ENCODE results near the gene ZNF628. TPM values are rescaled to one million over a fixed set of nuclear protein-coding genes. Genes with fewer than 3 reads are reported as not detected.

ZNF628 gene
- total RNA-seq, 1 donor from 2014 or later: 1.7 TPM

DNA sequence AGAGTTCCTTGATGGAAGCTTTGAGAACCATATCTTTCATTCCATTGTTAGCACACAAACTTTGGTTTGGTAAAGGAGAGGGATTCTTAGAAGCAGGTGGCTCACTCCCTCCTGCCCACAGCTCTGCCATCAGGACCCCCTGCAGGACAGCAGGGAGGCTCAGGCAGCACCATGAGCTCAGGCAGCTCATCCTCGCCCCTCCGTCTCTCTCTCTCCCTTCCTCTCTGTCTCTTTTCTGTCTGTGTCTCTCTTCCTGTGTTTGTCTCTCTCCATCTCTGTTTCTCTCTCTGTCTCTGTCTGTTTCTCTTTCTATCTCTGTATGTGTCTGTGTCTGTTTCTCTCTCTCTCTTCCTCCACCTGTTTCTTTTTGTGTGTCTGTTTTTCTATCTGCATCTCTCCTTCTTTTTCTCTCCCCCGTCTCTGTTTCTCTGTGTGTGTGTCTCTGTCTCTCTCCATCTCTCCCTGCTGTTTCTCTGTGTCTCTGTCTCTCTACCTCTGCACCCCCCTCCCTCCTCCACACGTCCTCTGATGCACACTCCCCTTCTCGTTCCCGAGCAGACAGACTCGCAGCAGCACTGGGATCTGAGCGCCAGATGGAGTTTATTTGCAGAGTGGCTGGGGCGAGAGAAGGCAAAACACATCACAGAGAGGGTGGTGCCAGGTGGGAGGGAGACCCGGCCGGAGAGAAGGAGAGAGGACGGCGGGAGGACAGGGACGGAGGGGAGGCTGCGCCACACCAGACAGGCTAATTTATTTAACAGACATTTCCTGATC, 51.8 kb downstream of the ZNF628 start:
- DNase-seq (ENCODE audit: low spot score): no peak

DNA sequence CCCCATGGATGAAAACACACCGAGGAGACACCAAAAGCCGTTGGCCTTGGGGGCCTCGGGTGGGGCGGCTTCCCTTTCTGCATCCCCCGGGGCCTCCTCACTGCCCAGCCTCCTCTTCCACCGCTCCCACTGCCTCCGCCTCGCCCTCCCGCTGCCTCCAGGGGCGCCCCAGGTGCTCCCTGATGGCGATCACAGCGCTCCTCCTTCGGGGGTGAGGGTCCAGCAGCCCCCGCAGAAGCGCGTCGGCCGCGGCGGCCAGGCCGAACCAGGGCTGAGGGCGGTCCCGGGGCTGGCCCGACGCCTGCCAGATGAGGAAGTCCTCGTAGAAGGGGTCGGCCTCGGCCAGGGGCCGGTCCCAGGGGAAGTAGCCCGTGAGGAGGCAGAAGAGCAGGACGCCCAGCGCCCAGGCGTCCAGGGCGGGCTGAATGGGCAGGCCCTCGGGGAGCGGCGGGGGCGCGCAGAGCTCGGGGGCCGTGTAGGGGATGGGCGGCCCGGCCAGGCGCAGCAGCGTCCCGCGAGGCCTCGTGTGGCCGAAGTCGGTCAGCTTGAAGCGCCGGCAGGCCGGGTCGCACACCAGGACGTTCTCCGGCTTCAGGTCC, 53.3 kb downstream of the ZNF628 start:
- DNase-seq (ENCODE audit: low spot score): no peak

DNA sequence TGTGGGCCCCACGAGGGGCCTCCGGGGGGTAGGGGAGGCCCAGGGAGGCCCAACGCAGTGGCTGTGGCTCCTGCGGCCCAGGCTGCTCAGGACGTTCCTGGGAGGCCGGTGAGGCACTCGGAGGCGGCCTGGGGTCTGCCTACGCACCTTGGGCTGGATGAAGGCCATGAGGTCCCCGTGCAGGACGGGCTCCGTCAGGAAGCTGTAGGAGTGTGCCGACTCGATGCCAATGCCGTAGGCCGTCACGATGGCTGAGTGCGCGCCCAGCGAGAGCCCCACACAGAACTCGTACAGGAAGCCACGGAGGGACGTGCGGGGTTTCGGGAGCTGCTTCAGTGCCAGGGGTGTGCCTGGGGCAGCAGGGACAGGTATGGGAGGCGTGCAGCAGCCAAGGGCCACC, 54.6 kb downstream of the ZNF628 start:
- DNase-seq (ENCODE audit: low spot score): no peak

Other genes starting within 250 kb of the ZNF628 start
- 4.1 TPM for gene TMEM86B, start 247.9 kb upstream of the ZNF628 start, total RNA-seq (ENCODE audit: insufficient read depth, low replicate concordance)
- gene PPP6R1, start 217.6 kb upstream of the ZNF628 start, total RNA-seq (ENCODE audit: insufficient read depth, low replicate concordance): 10.4 TPM
- gene HSPBP1, start 196.5 kb upstream of the ZNF628 start, total RNA-seq (ENCODE audit: insufficient read depth, low replicate concordance): 7.0 TPM
- not detected for gene BRSK1, start 192.6 kb upstream of the ZNF628 start, total RNA-seq (ENCODE audit: insufficient read depth, low replicate concordance)
- 2.2 TPM for gene TMEM150B, start 151.3 kb upstream of the ZNF628 start, total RNA-seq (ENCODE audit: insufficient read depth, low replicate concordance)
- gene KMT5C, start 136.7 kb upstream of the ZNF628 start, total RNA-seq (ENCODE audit: insufficient read depth, low replicate concordance): 10.6 TPM
- not detected for gene COX6B2, start 121.9 kb upstream of the ZNF628 start, total RNA-seq (ENCODE audit: insufficient read depth, low replicate concordance)
- gene GARIN5B, start 113.4 kb upstream of the ZNF628 start, total RNA-seq (ENCODE audit: insufficient read depth, low replicate concordance): not detected
- gene IL11, start 106.2 kb upstream of the ZNF628 start, total RNA-seq (ENCODE audit: insufficient read depth, low replicate concordance): 12.0 TPM
- gene TMEM190, start 99.8 kb upstream of the ZNF628 start, total RNA-seq (ENCODE audit: insufficient read depth, low replicate concordance): not detected
- 8.9 TPM for gene TMEM238, start 92.3 kb upstream of the ZNF628 start, total RNA-seq (ENCODE audit: insufficient read depth, low replicate concordance)
- gene RPL28, start 90.7 kb upstream of the ZNF628 start, total RNA-seq (ENCODE audit: insufficient read depth, low replicate concordance): 227 TPM
- gene UBE2S, start 68.8 kb upstream of the ZNF628 start, total RNA-seq (ENCODE audit: insufficient read depth, low replicate concordance): 19.3 TPM
- gene SHISA7, start 33.3 kb upstream of the ZNF628 start, total RNA-seq (ENCODE audit: insufficient read depth, low replicate concordance): 1.2 TPM
- 15.9 TPM for gene ISOC2, start 15.0 kb upstream of the ZNF628 start, total RNA-seq (ENCODE audit: insufficient read depth, low replicate concordance)
- 3.9 TPM for gene C19orf85, start 11.9 kb upstream of the ZNF628 start, total RNA-seq (ENCODE audit: insufficient read depth, low replicate concordance)
- gene NAT14, start 8.6 kb downstream of the ZNF628 start, total RNA-seq (ENCODE audit: insufficient read depth, low replicate concordance): 18.8 TPM
- 67.9 TPM for gene SSC5D, start 11.8 kb downstream of the ZNF628 start, total RNA-seq (ENCODE audit: insufficient read depth, low replicate concordance)
- not detected for gene SBK2, start 60.5 kb downstream of the ZNF628 start, total RNA-seq (ENCODE audit: insufficient read depth, low replicate concordance)
- gene SBK3, start 68.9 kb downstream of the ZNF628 start, total RNA-seq (ENCODE audit: insufficient read depth, low replicate concordance): not detected
- gene ZNF579, start 104.2 kb downstream of the ZNF628 start, total RNA-seq (ENCODE audit: insufficient read depth, low replicate concordance): 1.4 TPM
- gene FIZ1, start 122.9 kb downstream of the ZNF628 start, total RNA-seq (ENCODE audit: insufficient read depth, low replicate concordance): 2.4 TPM
- gene ZNF524, start 123.7 kb downstream of the ZNF628 start, total RNA-seq (ENCODE audit: insufficient read depth, low replicate concordance): 7.2 TPM
- 0.72 TPM for gene ZNF865, start 129.0 kb downstream of the ZNF628 start, total RNA-seq (ENCODE audit: insufficient read depth, low replicate concordance)
- gene ZNF784, start 147.9 kb downstream of the ZNF628 start, total RNA-seq (ENCODE audit: insufficient read depth, low replicate concordance): 5.1 TPM
- 17.1 TPM for gene ZNF580, start 164.4 kb downstream of the ZNF628 start, total RNA-seq (ENCODE audit: insufficient read depth, low replicate concordance)
- 20.0 TPM for gene ZNF581, start 167.0 kb downstream of the ZNF628 start, total RNA-seq (ENCODE audit: insufficient read depth, low replicate concordance)
- gene CCDC106, start 171.6 kb downstream of the ZNF628 start, total RNA-seq (ENCODE audit: insufficient read depth, low replicate concordance): 9.4 TPM
- 40.7 TPM for gene U2AF2, start 178.4 kb downstream of the ZNF628 start, total RNA-seq (ENCODE audit: insufficient read depth, low replicate concordance)
- gene EPN1, start 198.6 kb downstream of the ZNF628 start, total RNA-seq (ENCODE audit: insufficient read depth, low replicate concordance): 7.5 TPM

All from umbilical cord (tissue), 2 donors.